Neural cell (in vitro differentiated cells): ENCODE data around the gene PRDM8. TPM values are rescaled to one million over a fixed set of nuclear protein-coding genes. Genes with fewer than 3 reads are reported as not detected.
A peak's percentile ranks its signal among the peaks of the same experiment; 100 is the strongest.

ENCODE experiments used
- H2AFZ ChIP-seq: fragments of 200-600, 300-800 bp; sonication (generic), shearing (Covaris generic); 2 replicates; pipeline ENCODE4 v1.6.0; 2014; ENCODE audit warnings: low read depth, mild to moderate bottlenecking, antibody characterized with exemption, low read length, moderate library complexity
- H3F3A ChIP-seq: fragments of 200-600 bp; shearing (Covaris generic); 2 replicates; pipeline ENCODE4 v1.6.1; 2016; ENCODE audit warnings: mild to moderate bottlenecking, moderate library complexity, mixed read lengths, antibody characterized with exemption, low read length; ENCODE audit not compliant: insufficient read depth, poor library complexity, severe bottlenecking
- H3K27ac ChIP-seq: fragments of 200-600, 300-800 bp; sonication (generic), shearing (Covaris generic); 2 replicates; pipeline ENCODE4 v1.5.1; 2014; ENCODE audit warnings: mild to moderate bottlenecking, low read length, moderate library complexity
- H3K27me3 ChIP-seq: fragments of 300-800, 200-600 bp; sonication (generic), shearing (Covaris generic); 2 replicates; pipeline ENCODE4 v1.6.0; 2014; ENCODE audit warnings: mild to moderate bottlenecking, low read depth, low read length, moderate library complexity; ENCODE audit not compliant: insufficient read depth
- H3K36me3 ChIP-seq: fragments of 300-800, 200-600 bp; sonication (generic), shearing (Covaris generic); 2 replicates; pipeline ENCODE4 v1.5.1; 2014; ENCODE audit warnings: mild to moderate bottlenecking, antibody characterized with exemption, low read length, moderate library complexity; ENCODE audit not compliant: insufficient read depth
- H3K4me2 ChIP-seq: fragments of 300-800, 200-600 bp; sonication (generic), shearing (Covaris generic); 2 replicates; pipeline ENCODE4 v1.6.0; 2014; ENCODE audit warnings: mild to moderate bottlenecking, low read length
- H3K4me3 ChIP-seq: fragments of 300-800, 200-600 bp; sonication (generic), shearing (Covaris generic); 2 replicates; pipeline ENCODE4 v1.5.1; 2014; ENCODE audit warnings: mild to moderate bottlenecking, low read length, moderate library complexity
- H3K79me2 ChIP-seq: fragments of 200-600 bp; shearing (Covaris generic); replicated peaks from 2 replicates; pipeline ENCODE4 v1.6.0; 2014; ENCODE audit warnings: mild to moderate bottlenecking, low read length, moderate library complexity; ENCODE audit not compliant: insufficient read depth
- H3K9ac ChIP-seq: fragments of 300-800, 200-600 bp; sonication (generic), shearing (Covaris generic); 2 replicates; pipeline ENCODE4 v1.6.1; 2016; ENCODE audit warnings: mild to moderate bottlenecking, low read length, mixed read lengths
- H3K9me2 ChIP-seq: fragments of 200-600 bp; shearing (Covaris generic); 2 replicates; pipeline ENCODE4 v1.6.1; 2016; ENCODE audit warnings: mild to moderate bottlenecking, low read length, mixed read lengths; ENCODE audit not compliant: insufficient read depth
- H3K9me3 ChIP-seq: fragments of 200-600, 300-800 bp; sonication (generic), shearing (Covaris generic); 2 replicates; pipeline ENCODE4 v1.6.1; 2016; ENCODE audit warnings: mild to moderate bottlenecking, mixed run types, low read length, moderate library complexity, mixed read lengths
- H4K20me1 ChIP-seq: fragments of 200-600 bp; shearing (Covaris generic); 2 replicates; pipeline ENCODE4 v1.6.1; 2016; ENCODE audit warnings: mild to moderate bottlenecking, mixed run types; ENCODE audit not compliant: insufficient read depth
- EP300 ChIP-seq: fragments of 450-650 bp; conservative IDR thresholded peaks from 2 replicates; pipeline ENCODE4 v1.6.1; 2014; ENCODE audit warnings: antibody characterized with exemption, mild to moderate bottlenecking, moderate library complexity; ENCODE audit not compliant: poor library complexity, severe bottlenecking
- EZH2 ChIP-seq: fragments of 200-600, 300-800 bp; shearing (Covaris generic), sonication (generic); IDR thresholded peaks from 2 replicates; pipeline ENCODE4 v1.6.1; 2014; ENCODE audit warnings: antibody characterized with exemption, low read length, borderline replicate concordance, mild to moderate bottlenecking; ENCODE audit not compliant: insufficient read depth, poor library complexity, severe bottlenecking
- MXI1 ChIP-seq: fragments of 450-650 bp; conservative IDR thresholded peaks from 2 replicates; pipeline ENCODE4 v1.6.1; 2014; ENCODE audit warnings: antibody characterized with exemption, mild to moderate bottlenecking; ENCODE audit not compliant: poor library complexity, severe bottlenecking
- POLR2AphosphoS5 ChIP-seq: IDR thresholded peaks from 2 replicates; pipeline ENCODE4 v1.6.1; 2012
- RAD21 ChIP-seq: fragments of 450-650 bp; conservative IDR thresholded peaks from 2 replicates; pipeline ENCODE4 v1.6.1; 2014; ENCODE audit warnings: antibody characterized with exemption, mild to moderate bottlenecking, moderate library complexity
- REST ChIP-seq: IDR thresholded peaks from 2 replicates; pipeline ENCODE4 v1.6.1; 2012; ENCODE audit warnings: borderline replicate concordance
- SMC3 ChIP-seq: fragments of 450-650 bp; conservative IDR thresholded peaks from 2 replicates; pipeline ENCODE4 v1.6.1; 2014; ENCODE audit warnings: antibody characterized with exemption, mild to moderate bottlenecking, moderate library complexity; ENCODE audit not compliant: poor library complexity
- TAF1 ChIP-seq: IDR thresholded peaks from 2 replicates; pipeline ENCODE4 v1.6.1; 2012; ENCODE audit warnings: low read depth
- polyA plus RNA-seq: library from polyadenylated mRNA; depleted of rRNA; stranded (reverse); fragments of >200 nt; gene quantifications from 2 replicates; pipeline ENCODE4 v1.2.3, GENCODE V29; 2014
- TF ChIP-seq, protein P1 (sequence below): fragments of 450-650 bp; IDR thresholded peaks from 2 replicates; pipeline ENCODE4 v1.5.1; 2014; ENCODE audit warnings: antibody characterized with exemption, mild to moderate bottlenecking, moderate library complexity; ENCODE audit not compliant: poor library complexity, severe bottlenecking

Gene PRDM8
- polyA plus RNA-seq, 1 donor from 2014 or later: 0.46 TPM

GRCh38 chr4:80199947-80200346 is 2.6 kb downstream of the PRDM8 start:
- TF ChIP-seq TAF1 (no peak), RAD21 (no peak), EP300 (no peak), POLR2AphosphoS5 (no peak), MXI1 (no peak), REST (no peak), SMC3 (no peak), EZH2 (no peak)
- TF ChIP-seq, protein P1, sequence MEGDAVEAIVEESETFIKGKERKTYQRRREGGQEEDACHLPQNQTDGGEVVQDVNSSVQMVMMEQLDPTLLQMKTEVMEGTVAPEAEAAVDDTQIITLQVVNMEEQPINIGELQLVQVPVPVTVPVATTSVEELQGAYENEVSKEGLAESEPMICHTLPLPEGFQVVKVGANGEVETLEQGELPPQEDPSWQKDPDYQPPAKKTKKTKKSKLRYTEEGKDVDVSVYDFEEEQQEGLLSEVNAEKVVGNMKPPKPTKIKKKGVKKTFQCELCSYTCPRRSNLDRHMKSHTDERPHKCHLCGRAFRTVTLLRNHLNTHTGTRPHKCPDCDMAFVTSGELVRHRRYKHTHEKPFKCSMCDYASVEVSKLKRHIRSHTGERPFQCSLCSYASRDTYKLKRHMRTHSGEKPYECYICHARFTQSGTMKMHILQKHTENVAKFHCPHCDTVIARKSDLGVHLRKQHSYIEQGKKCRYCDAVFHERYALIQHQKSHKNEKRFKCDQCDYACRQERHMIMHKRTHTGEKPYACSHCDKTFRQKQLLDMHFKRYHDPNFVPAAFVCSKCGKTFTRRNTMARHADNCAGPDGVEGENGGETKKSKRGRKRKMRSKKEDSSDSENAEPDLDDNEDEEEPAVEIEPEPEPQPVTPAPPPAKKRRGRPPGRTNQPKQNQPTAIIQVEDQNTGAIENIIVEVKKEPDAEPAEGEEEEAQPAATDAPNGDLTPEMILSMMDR: no peak
- H3K9ac ChIP-seq: no peak overlapping the region

DNA sequence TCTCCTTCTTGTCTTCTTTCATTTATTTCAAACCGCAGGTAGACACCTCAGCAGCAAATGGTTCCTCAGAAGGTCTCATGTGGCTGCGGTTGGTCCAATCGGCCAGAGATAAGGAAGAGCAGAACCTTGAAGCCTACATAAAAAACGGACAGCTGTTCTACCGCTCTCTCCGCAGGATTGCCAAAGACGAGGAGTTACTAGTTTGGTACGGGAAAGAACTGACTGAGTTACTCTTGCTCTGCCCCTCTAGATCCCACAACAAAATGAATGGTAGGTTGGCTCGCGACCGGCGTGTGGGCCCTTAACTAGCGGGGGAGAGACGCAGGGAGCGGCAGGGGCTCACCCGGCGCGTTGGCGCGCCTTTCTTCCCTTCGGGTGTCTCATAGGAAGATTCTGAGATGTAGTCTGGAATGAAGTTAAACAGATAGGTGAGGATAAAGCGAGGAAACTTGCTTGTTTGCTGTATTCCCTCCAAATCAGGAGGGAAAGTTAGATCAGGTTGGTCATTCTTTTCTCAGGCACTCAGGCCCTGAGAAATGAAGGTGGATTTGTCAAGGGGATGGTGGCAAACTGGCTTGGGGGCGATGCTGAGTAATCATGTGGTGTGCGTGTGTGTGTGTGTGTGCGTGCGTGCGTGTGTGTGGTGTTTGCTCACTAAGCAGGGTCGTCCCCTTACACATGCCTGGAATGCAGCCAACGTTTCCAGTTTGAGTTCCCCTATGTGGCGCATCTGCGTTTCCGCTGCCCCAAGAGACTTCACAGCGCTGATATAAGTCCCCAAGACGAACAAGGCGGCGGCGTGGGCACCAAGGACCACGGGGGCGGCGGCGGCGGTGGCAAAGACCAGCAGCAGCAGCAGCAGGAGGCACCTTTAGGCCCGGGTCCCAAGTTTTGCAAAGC is 4.2 kb downstream of the PRDM8 start:
- H3K9ac ChIP-seq: no peak overlapping the region
- H3F3A ChIP-seq: no peaks in the 10 kb centered on the region
- H3K4me3 ChIP-seq: peak overlapping the region; percentile 65
- no peaks in the 10 kb centered on the region for H3K9me2 ChIP-seq
- peaks cover 8% of the 10 kb centered on the region for H3K9me3 ChIP-seq
- H3K27ac ChIP-seq: no peak overlapping the region
- H3K36me3 ChIP-seq: no peaks in the 10 kb centered on the region
- H3K4me2 ChIP-seq: no peak overlapping the region
- no peaks in the 10 kb centered on the region for H4K20me1 ChIP-seq
- no peak overlapping the region for H2AFZ ChIP-seq
- no peaks in the 10 kb centered on the region for H3K79me2 ChIP-seq
- TF ChIP-seq TAF1 (no peak), SMC3 (no peak), MXI1 (no peak), EZH2 (peak; percentile 34)
- TF ChIP-seq, protein P1: no peak
- H3K27me3 ChIP-seq: peaks cover 99% of the 10 kb centered on the region

More at GRCh38 chr4:80199947-80200346, 2.6 kb downstream of the PRDM8 start:
- no peak overlapping the region for H3K4me2 ChIP-seq
- no peaks in the 10 kb centered on the region for H3K9me2 ChIP-seq
- no peaks in the 10 kb centered on the region for H3K36me3 ChIP-seq
- no peaks in the 10 kb centered on the region for H3K79me2 ChIP-seq
- no peak overlapping the region for H3K27ac ChIP-seq
- H3K4me3 ChIP-seq: no peak overlapping the region
- no peaks in the 10 kb centered on the region for H3F3A ChIP-seq
- no peaks in the 10 kb centered on the region for H4K20me1 ChIP-seq
- H2AFZ ChIP-seq: no peak overlapping the region
- peaks cover 3% of the 10 kb centered on the region for H3K9me3 ChIP-seq
- H3K27me3 ChIP-seq: peaks cover 99% of the 10 kb centered on the region
